NB4 (cell line): ENCODE results near the gene VRK3.

Experiments
- CTCF ChIP-seq: IDR thresholded peaks from one replicate; pipeline ENCODE4 v1.5.1; 2012; ENCODE audit warnings: low read depth, low read length
- POLR2A ChIP-seq: IDR thresholded peaks from 2 replicates; pipeline ENCODE4 v1.6.1; 2011; ENCODE audit warnings: mild to moderate bottlenecking; ENCODE audit not compliant: insufficient read length; ENCODE audit errors: extremely low read depth

GRCh38 chr19:50000841-50001557 is 24.2 kb downstream of the VRK3 start:
- TF ChIP-seq CTCF: no peak
- no peak for TF ChIP-seq POLR2A
